ENCODE data around the gene COL4A2.

The COL4A2 gene

GRCh38 chr13:110347088-110347487, 40.0 kb downstream of the COL4A2 start:
- ChIA-PET POLR2A (interaction anchor here (0.9 to 1.7 kb wide), 3 partner anchors 9 to 24 kb away, joined by 4 to 10 read pairs (median 9); no protein-coding TSS in a partner anchor), CTCF (no interaction called here)
- TF ChIP-seq CTCF (IDR thresholded peaks at IDR 0.05; ENCODE audit: insufficient read depth, low read length, missing control alignments) = no peak
- H3K4me3 ChIP-seq (ENCODE audit: low read depth, low read length) = no peak overlapping the region
- DNase-seq (ENCODE audit: low read depth, low spot score) = no peak

GRCh38 chr13:110347535-110348308, 40.6 kb downstream of the COL4A2 start:
- ChIA-PET POLR2A (interaction anchor here (0.6 to 1.7 kb wide), 5 partner anchors 9 to 100 kb away, joined by 3 to 10 read pairs (median 4); no protein-coding TSS in a partner anchor), CTCF (interaction anchor here (1.1 to 1.4 kb wide), 2 partner anchors 16 to 43 kb away, joined by 3 to 5 read pairs; no protein-coding TSS in a partner anchor)
- no peak overlapping the region for H3K4me3 ChIP-seq (ENCODE audit: low read depth, low read length)
- no peak for TF ChIP-seq CTCF (IDR thresholded peaks at IDR 0.05; ENCODE audit: insufficient read depth, low read length, missing control alignments)
- DNase-seq (ENCODE audit: low read depth, low spot score) = no peak

- CTCF ChIA-PET = interaction anchor here (1.1 to 1.4 kb wide), 2 partner anchors 15 to 42 kb away, joined by 3 to 5 read pairs; no protein-coding TSS in a partner anchor
- no peak overlapping the region for H3K4me3 ChIP-seq (ENCODE audit: low read depth, low read length)
Measured at GRCh38 chr13:110348309-110349105, 41.4 kb downstream of the COL4A2 start.

GRCh38 chr13:110349239-110349638, 42.2 kb downstream of the COL4A2 start:
- no peak for DNase-seq (ENCODE audit: low read depth, low spot score)
- no peak for TF ChIP-seq CTCF (IDR thresholded peaks at IDR 0.05; ENCODE audit: insufficient read depth, low read length, missing control alignments)
- ChIA-PET POLR2A (no interaction called here), CTCF (no interaction called here)
- no peak overlapping the region for H3K4me3 ChIP-seq (ENCODE audit: low read depth, low read length)

More at GRCh38 chr13:110348309-110349105, 41.4 kb downstream of the COL4A2 start:
- POLR2A ChIA-PET = interaction anchor here (1.2 to 1.7 kb wide), 3 partner anchors 10 to 57 kb away, joined by 3 to 10 read pairs (median 9); no protein-coding TSS in a partner anchor
- no peak for DNase-seq (ENCODE audit: low read depth, low spot score)
- no peak for TF ChIP-seq CTCF (IDR thresholded peaks at IDR 0.05; ENCODE audit: insufficient read depth, low read length, missing control alignments)

- CTCF ChIA-PET = interaction anchor here (1.2 kb wide), 1 partner anchor 38 kb away, joined by 3 read pairs; no protein-coding TSS in a partner anchor
- DNase-seq (ENCODE audit: low read depth, low spot score) = no peak
- H3K4me3 ChIP-seq (ENCODE audit: low read depth, low read length) = no peak overlapping the region
- TF ChIP-seq CTCF (IDR thresholded peaks at IDR 0.05; ENCODE audit: insufficient read depth, low read length, missing control alignments) = no peak
- POLR2A ChIA-PET = no interaction called here
Measured at GRCh38 chr13:110350049-110350448, 43.0 kb downstream of the COL4A2 start.

- DNase-seq (ENCODE audit: low read depth, low spot score) = no peak
- H3K4me3 ChIP-seq (ENCODE audit: low read depth, low read length) = no peak overlapping the region
- ChIA-PET CTCF (interaction anchor here (1.2 kb wide), 1 partner anchor 39 kb away, joined by 3 read pairs; no protein-coding TSS in a partner anchor), POLR2A (no interaction called here)
- no peak for TF ChIP-seq CTCF (IDR thresholded peaks at IDR 0.05; ENCODE audit: insufficient read depth, low read length, missing control alignments)
Measured at GRCh38 chr13:110350509-110350908, 43.4 kb downstream of the COL4A2 start.

All from AG04449 (cell line).